Mesendoderm (in vitro differentiated cells): Measurements from ENCODE around the gene ADCY3.
A peak's percentile ranks its signal among the peaks of the same experiment; 100 is the strongest.

Experiments
- DNase-seq: peaks from one replicate; pipeline ENCODE4 v3.0.0; 2013
- H2AK5ac ChIP-seq: 2 replicates; pipeline ENCODE4 v1.6.1; 2013; ENCODE audit warnings: low read length, inconsistent platforms
- H2BK120ac ChIP-seq: 2 replicates; pipeline ENCODE4 v1.6.1; 2013; ENCODE audit warnings: low read depth, mild to moderate bottlenecking, low read length, moderate library complexity, mixed read lengths
- H2BK15ac ChIP-seq: replicated peaks from 2 replicates; pipeline ENCODE4 v1.6.1; 2013; ENCODE audit warnings: low read depth, mild to moderate bottlenecking, moderate library complexity
- H2BK5ac ChIP-seq: 2 replicates; pipeline ENCODE4 v1.6.1; 2013; ENCODE audit warnings: low read length, inconsistent platforms
- H3K18ac ChIP-seq: 2 replicates; pipeline ENCODE4 v1.6.1; 2013; ENCODE audit warnings: mild to moderate bottlenecking, low read length, mixed read lengths
- H3K23ac ChIP-seq: one replicate; pipeline ENCODE4 v1.6.1; 2013; ENCODE audit warnings: low read length
- H3K27ac ChIP-seq: 2 replicates; pipeline ENCODE4 v1.5.1; 2013; ENCODE audit warnings: low read depth, mild to moderate bottlenecking, inconsistent platforms, low read length, moderate library complexity
- H3K27me3 ChIP-seq: 2 replicates; pipeline ENCODE4 v1.6.1; 2013; ENCODE audit warnings: low read length, control low read depth, mild to moderate bottlenecking, inconsistent platforms; ENCODE audit not compliant: insufficient read depth, poor library complexity
- H3K36me3 ChIP-seq: 2 replicates; pipeline ENCODE4 v1.6.1; 2013; ENCODE audit warnings: low read length, inconsistent platforms; ENCODE audit not compliant: control insufficient read depth, insufficient read depth
- H3K4ac ChIP-seq: one replicate; pipeline ENCODE4 v1.6.1; 2013; ENCODE audit warnings: low read depth, mild to moderate bottlenecking, low read length, moderate library complexity
- H3K4me1 ChIP-seq: 2 replicates; pipeline ENCODE4 v1.6.1; 2013; ENCODE audit warnings: low read depth, low read length, inconsistent platforms; ENCODE audit not compliant: control insufficient read depth
- H3K4me2 ChIP-seq: 2 replicates; pipeline ENCODE4 v1.6.1; 2013; ENCODE audit warnings: low read length
- H3K4me3 ChIP-seq: 2 replicates; pipeline ENCODE4 v1.5.1; 2013; ENCODE audit warnings: mild to moderate bottlenecking, low read length
- H3K56ac ChIP-seq: one replicate; pipeline ENCODE4 v1.6.1; 2013; ENCODE audit warnings: low read length
- H3K79me1 ChIP-seq: 2 replicates; pipeline ENCODE4 v1.6.1; 2013; ENCODE audit warnings: low read length, inconsistent platforms
- H3K79me2 ChIP-seq: 2 replicates; pipeline ENCODE4 v1.6.1; 2013; ENCODE audit warnings: mild to moderate bottlenecking, low read length; ENCODE audit not compliant: control insufficient read depth, insufficient read depth
- H3K9ac ChIP-seq: 2 replicates; pipeline ENCODE4 v1.6.1; 2013; ENCODE audit warnings: low read length, inconsistent platforms
- H4K5ac ChIP-seq: one replicate; pipeline ENCODE4 v1.6.1; 2013; ENCODE audit warnings: low read length
- H4K8ac ChIP-seq: one replicate; pipeline ENCODE4 v1.6.1; 2013; ENCODE audit warnings: low read depth, mild to moderate bottlenecking, control low read depth, low read length, moderate library complexity
- WGBS: extraction: QIAGEN DNeasy Blood & Tissue Kit; methylation state at CpG from one replicate; pipeline ENCODE4 v1.1.7; 2013; ENCODE audit warnings: low lambda C conversion rate, missing lambda C conversion rate; ENCODE audit not compliant: insufficient coverage; ENCODE audit errors: extremely low coverage; 5-methylcytosine and 5-hydroxymethylcytosine counted together

ADCY3 gene

GRCh38 chr2:24793761-24794435 is 126.1 kb downstream of the ADCY3 start:
- Histone ChIP-seq H3K18ac (peak overlapping the region; percentile 13), H3K36me3 (peaks cover 1% of the 10 kb centered on the region), H3K79me1 (peaks cover 9% of the 10 kb centered on the region), H3K4ac (peak overlapping the region; percentile 61), H3K79me2 (peaks cover 44% of the 10 kb centered on the region), H2BK120ac (no peak overlapping the region), H2BK5ac (peak overlapping the region; percentile 18), H4K5ac (no peak overlapping the region), H3K27ac (peak overlapping the region; percentile 46), H3K9ac (peak overlapping the region; percentile 87), H4K8ac (no peak overlapping the region), H3K23ac (peak overlapping the region; percentile 81), H3K4me2 (peak overlapping the region; percentile 40), H3K27me3 (no peaks in the 10 kb centered on the region), H2AK5ac (peak overlapping the region; percentile 15), H2BK15ac (no peak overlapping the region), H3K56ac (peak overlapping the region; percentile 100), H3K4me1 (peaks cover 3% of the 10 kb centered on the region), H3K4me3 (peak overlapping the region; percentile 69)
- WGBS: no CpG with 5 or more reads among the region's 14 CpGs
- DNase-seq: peak; percentile 82

DNA sequence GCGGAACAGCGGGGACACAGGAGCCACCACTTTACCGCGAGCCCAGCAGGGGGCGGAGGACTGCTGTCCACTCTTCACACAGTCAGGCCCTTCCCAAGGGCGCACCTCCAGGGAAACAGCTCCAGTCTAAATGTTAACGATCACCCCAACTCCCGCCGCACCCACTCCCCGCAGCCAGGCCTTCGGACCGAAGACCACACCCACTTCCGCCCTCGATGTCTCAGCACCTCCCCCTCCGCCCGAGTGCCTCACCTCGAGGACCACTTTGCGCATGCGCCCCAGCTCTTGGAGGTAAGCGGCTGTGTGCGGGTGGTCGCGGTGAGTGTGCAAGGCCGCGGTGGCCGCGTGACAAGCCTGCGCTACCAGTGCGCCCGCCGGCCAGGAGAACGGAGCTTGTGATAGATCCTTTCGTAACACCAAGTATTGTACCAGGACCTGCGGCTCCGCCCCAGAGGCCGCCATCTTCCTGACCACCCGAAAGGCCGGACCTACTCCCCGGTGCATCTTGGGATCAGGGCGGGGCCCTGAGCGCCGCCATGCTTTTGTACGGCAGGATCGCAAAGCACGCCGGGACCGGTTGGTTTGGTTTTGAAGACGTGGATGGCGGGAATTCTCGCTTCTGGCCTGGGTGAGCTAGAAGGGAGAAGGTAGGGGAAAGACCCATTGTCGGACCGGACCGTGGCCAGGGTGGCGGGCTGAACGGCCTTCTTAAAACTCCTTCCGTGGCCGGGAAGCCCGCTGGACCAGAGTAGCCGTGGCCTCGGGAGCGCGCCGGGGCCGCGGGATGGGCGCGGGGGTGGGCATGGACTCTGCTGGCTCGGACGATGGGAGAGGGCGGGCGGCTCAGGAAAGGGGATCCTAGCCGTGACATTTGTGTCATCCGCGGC is 126.9 kb downstream of the ADCY3 start, which contains the start of the genes CENPO and PTRHD1:
TSS of gene CENPO (plus strand) at position 552 of the 887 bp plus-strand sequence. CDS start 495 bp downstream, outside the sequence.
TSS of gene PTRHD1 (minus strand) at position 518 of the 887 bp plus-strand sequence. CDS start at position 504, 14 bp downstream.
- peak within 1 kb of the TSS; percentile 15 for H2AK5ac ChIP-seq
- peak within 1 kb of the TSS; percentile 14 for H4K8ac ChIP-seq
- WGBS: no CpG with 5 or more reads among the region's 74 CpGs
- no peak within 1 kb of the TSS for H4K5ac ChIP-seq
- H3K23ac ChIP-seq: peak within 1 kb of the TSS; percentile 95
- peak within 1 kb of the TSS; percentile 61 for H3K4ac ChIP-seq
- no peak within 1 kb of the TSS for H2BK15ac ChIP-seq
- H3K4me2 ChIP-seq: peak within 1 kb of the TSS; percentile 61
- peaks cover 1% of the 10 kb centered on the region for H3K36me3 ChIP-seq
- peak within 1 kb of the TSS; percentile 100 for H3K56ac ChIP-seq
- peak within 1 kb of the TSS; percentile 69 for H3K4me3 ChIP-seq
- peak within 1 kb of the TSS; percentile 98 for H2BK5ac ChIP-seq
- peak; percentile 99 for DNase-seq
- H3K27ac ChIP-seq: peak within 1 kb of the TSS; percentile 89
- H3K79me1 ChIP-seq: peaks cover 9% of the 10 kb centered on the region
- peaks cover 43% of the 10 kb centered on the region for H3K79me2 ChIP-seq
- H3K18ac ChIP-seq: peak within 1 kb of the TSS; percentile 60
- peak within 1 kb of the TSS; percentile 87 for H3K9ac ChIP-seq
- no peaks in the 10 kb centered on the region for H3K27me3 ChIP-seq
- H3K4me1 ChIP-seq: peaks cover 3% of the 10 kb centered on the region
- H2BK120ac ChIP-seq: no peak within 1 kb of the TSS

- H3K4ac ChIP-seq: no peak overlapping the region
- no CpG with 5 or more reads among the region's 6 CpGs for WGBS
Observed at GRCh38 chr2:24792542-24792873, 127.5 kb downstream of the ADCY3 start.

DNA sequence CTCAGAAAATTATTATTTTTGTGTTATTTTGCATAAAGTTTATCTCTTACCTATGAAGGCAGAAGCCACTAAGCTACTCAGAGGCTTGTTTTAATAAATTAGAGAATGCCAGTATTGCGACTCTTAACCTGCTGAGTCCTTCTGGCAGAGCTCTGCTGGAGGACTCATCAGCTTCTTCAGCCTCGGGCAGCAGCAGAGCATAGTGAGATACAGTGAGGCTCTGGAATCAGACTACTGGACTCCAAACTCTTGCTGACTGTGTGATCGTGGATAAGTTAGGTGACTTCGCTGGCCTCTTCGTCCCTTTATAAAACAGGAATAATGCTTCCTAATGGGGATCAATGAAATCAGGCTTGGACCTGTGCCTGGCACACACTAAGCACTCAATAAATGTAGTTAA is 128.6 kb downstream of the ADCY3 start:
- H3K4me1 ChIP-seq: peaks cover 3% of the 10 kb centered on the region
- H3K18ac ChIP-seq: no peak overlapping the region
- no peak overlapping the region for H3K4me3 ChIP-seq
- peaks cover 26% of the 10 kb centered on the region for H3K79me2 ChIP-seq
- no peak overlapping the region for H2BK15ac ChIP-seq
- no peak overlapping the region for H2BK120ac ChIP-seq
- peaks cover 3% of the 10 kb centered on the region for H3K79me1 ChIP-seq
- no peak overlapping the region for H3K27ac ChIP-seq
- no CpG with 5 or more reads among the region's 5 CpGs for WGBS
- H2AK5ac ChIP-seq: no peak overlapping the region
- no peak overlapping the region for H2BK5ac ChIP-seq
- no peak for DNase-seq
- peak overlapping the region; percentile 40 for H3K4ac ChIP-seq
- no peak overlapping the region for H3K4me2 ChIP-seq
- peak overlapping the region; percentile 6 for H3K9ac ChIP-seq
- H4K8ac ChIP-seq: no peak overlapping the region
- peak overlapping the region; percentile 71 for H3K56ac ChIP-seq
- peak overlapping the region; percentile 41 for H4K5ac ChIP-seq
- no peaks in the 10 kb centered on the region for H3K36me3 ChIP-seq
- no peak overlapping the region for H3K23ac ChIP-seq
- no peaks in the 10 kb centered on the region for H3K27me3 ChIP-seq

More at GRCh38 chr2:24792542-24792873, 127.5 kb downstream of the ADCY3 start:
- Histone ChIP-seq H3K36me3 (peaks cover 1% of the 10 kb centered on the region), H3K4me2 (peak overlapping the region; percentile 61), H3K4me1 (peaks cover 3% of the 10 kb centered on the region), H3K79me2 (peaks cover 37% of the 10 kb centered on the region), H2BK120ac (no peak overlapping the region), H3K4me3 (peak overlapping the region; percentile 69), H3K56ac (peak overlapping the region; percentile 100), H3K23ac (no peak overlapping the region), H2BK5ac (peak overlapping the region; percentile 41), H3K27me3 (no peaks in the 10 kb centered on the region), H3K9ac (peak overlapping the region; percentile 87), H2AK5ac (no peak overlapping the region), H3K79me1 (peaks cover 9% of the 10 kb centered on the region), H3K18ac (peak overlapping the region; percentile 60), H4K8ac (peak overlapping the region; percentile 14), H4K5ac (no peak overlapping the region), H3K27ac (peak overlapping the region; percentile 25), H2BK15ac (no peak overlapping the region)
- no peak for DNase-seq

DNA sequence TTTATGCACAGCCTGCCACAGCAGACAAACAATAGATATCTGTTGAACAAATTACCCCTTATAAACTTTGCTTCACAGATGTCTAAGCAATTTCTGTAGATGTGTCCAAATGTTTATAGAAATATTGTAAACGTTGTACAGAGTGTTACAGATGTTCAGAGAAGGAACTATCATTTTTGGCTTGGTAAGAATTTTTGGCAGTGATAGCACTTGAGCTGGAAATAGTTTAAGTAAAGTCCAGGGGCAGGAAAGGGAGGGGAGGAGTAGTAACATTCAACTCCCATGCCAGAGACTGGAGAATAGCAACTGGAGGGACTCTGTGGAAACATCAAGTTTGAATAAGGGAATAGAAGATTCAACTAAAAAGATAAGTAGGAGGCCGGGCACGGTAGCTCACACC is 131.2 kb downstream of the ADCY3 start:
- H3K27ac ChIP-seq: no peak overlapping the region
- no peak for DNase-seq
- H3K4me2 ChIP-seq: no peak overlapping the region
- no CpG with 5 or more reads among the region's 3 CpGs for WGBS
- no peak overlapping the region for H4K8ac ChIP-seq
- no peak overlapping the region for H3K23ac ChIP-seq
- no peaks in the 10 kb centered on the region for H3K79me1 ChIP-seq
- H3K4ac ChIP-seq: no peak overlapping the region
- no peaks in the 10 kb centered on the region for H3K4me1 ChIP-seq
- H3K18ac ChIP-seq: no peak overlapping the region
- H3K36me3 ChIP-seq: no peaks in the 10 kb centered on the region
- no peak overlapping the region for H3K9ac ChIP-seq
- no peak overlapping the region for H2BK120ac ChIP-seq
- no peak overlapping the region for H3K4me3 ChIP-seq
- H2BK15ac ChIP-seq: no peak overlapping the region
- H3K56ac ChIP-seq: no peak overlapping the region
- H2BK5ac ChIP-seq: no peak overlapping the region
- H3K79me2 ChIP-seq: peaks cover 3% of the 10 kb centered on the region
- no peak overlapping the region for H2AK5ac ChIP-seq
- no peak overlapping the region for H4K5ac ChIP-seq
- no peaks in the 10 kb centered on the region for H3K27me3 ChIP-seq
